Hindlimb muscle (tissue), 1 donor: Measurements from ENCODE around the gene GMNN. TPM values are rescaled to one million over a fixed set of nuclear protein-coding genes. Genes with fewer than 3 reads are reported as not detected.
"Not testable (repeated sequence)": the region's sequence is repeated elsewhere in the genome, so short reads cannot be mapped to it uniquely, and the experiment has no call there.

Source experiments
- DNase-seq: peaks from one replicate; pipeline ENCODE4 v3.0.0-alpha.2; 2013
- polyA plus RNA-seq: library from polyadenylated mRNA; unstranded; fragments of 120-200 nt; gene quantifications from one replicate; pipeline ENCODE4 v1.2.1, GENCODE V29; 2013; ENCODE audit not compliant: insufficient read length

Gene GMNN
- polyA plus RNA-seq, 1 donor = 12.7 TPM

DNA sequence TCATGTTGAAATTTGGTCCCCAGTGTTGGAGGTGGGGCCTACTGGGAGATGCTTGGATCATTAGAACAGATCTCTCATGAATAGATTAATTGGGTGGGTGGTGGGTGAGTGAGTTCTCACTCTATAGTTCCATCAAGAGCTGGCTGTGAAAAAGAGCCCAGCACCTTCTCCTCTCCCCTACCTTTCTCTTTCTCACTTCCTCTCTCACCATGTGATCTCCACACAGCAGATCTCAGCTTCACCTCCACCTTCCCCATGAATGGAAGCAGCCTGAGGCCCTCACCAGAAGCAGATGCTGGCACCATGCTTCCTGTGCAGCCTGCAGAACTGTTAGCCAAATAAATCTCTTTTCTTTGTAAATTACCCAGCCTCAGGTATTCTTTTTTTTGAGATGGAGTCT is 12.9 kb upstream of the GMNN start:
- DNase-seq = no peak

GRCh38 chr6:24763578-24763977 is 11.2 kb upstream of the GMNN start:
- no peak for DNase-seq

DNA sequence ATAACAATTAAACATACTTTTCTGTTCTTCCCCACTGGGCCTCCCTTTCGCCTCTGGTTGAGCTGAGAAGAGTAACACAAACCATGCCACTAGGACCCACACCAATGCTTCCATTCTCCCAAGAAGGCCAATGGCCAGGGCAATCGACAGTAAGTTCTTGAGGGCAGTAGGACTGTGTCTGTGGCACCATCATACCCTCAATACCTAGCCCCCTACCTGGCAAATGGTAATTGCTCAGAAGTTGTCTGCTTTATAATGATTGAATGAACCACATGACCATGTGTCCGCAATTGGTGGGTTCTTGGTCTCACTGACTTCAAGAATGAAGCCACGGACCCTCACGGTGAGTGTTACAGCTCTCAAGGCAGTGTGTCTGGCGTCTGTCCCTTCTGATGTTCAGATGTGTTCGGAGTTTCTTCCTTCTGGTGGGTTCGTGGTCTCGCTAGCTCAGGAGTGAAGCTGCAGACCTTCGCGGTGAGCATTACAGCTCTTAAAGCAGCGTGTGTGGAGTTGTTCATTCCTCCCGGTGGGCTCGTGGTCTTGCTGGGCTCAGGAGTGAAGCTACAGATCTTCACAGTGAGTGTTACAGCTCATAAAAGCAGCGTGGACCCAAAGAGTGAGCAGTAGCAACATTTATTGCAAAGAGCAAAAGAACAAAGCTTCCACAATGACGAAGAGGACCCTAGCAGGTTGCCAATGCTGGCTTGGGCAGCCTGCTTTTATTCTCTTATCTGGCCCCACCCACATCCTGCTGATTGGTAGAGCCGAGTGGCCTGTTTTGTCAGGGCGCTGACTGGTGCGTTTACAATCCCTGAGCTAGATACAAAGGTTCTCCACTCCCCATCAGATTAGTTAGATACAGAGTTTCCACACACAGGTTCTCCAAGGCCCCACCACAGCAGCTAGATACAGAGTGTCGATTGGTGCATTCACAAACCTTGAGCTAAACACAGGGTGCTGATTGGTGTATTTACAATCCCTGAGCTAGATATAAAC is 9.6 kb upstream of the GMNN start:
- not testable (repeated sequence) for DNase-seq

GRCh38 chr6:24765968-24766367 is 8.8 kb upstream of the GMNN start:
- DNase-seq = not testable (repeated sequence)

- DNase-seq = no peak
Observed at GRCh38 chr6:24766680-24767462, 7.9 kb upstream of the GMNN start.

- DNase-seq = no peak
Observed at GRCh38 chr6:24768361-24768760, 6.4 kb upstream of the GMNN start.

GRCh38 chr6:24775520-24776058 is 852 bp downstream of the GMNN start:
- peak; percentile 6 for DNase-seq

DNA sequence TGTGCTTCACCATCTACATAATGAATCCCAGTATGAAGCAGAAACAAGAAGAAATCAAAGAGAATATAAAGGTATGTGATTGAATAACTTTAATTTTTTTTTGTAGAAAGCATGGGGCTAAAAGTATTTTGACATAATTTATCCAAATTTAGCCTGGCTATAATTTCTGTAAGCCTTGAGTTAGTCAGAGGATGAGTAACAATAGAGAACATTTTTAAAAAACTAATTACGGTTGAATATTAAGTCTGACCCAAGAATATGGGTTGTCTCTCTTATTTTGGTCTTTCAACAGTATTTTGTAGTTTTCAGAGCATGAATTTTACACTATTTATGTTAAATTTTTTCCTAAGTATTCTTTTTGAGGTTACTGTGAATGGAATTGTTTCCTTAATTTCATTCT is 2.5 kb downstream of the GMNN start:
- no peak for DNase-seq

GRCh38 chr6:24778121-24778520 is 3.4 kb downstream of the GMNN start:
- no peak for DNase-seq

- no peak for DNase-seq
Observed at GRCh38 chr6:24778878-24779277, 4.1 kb downstream of the GMNN start.

DNA sequence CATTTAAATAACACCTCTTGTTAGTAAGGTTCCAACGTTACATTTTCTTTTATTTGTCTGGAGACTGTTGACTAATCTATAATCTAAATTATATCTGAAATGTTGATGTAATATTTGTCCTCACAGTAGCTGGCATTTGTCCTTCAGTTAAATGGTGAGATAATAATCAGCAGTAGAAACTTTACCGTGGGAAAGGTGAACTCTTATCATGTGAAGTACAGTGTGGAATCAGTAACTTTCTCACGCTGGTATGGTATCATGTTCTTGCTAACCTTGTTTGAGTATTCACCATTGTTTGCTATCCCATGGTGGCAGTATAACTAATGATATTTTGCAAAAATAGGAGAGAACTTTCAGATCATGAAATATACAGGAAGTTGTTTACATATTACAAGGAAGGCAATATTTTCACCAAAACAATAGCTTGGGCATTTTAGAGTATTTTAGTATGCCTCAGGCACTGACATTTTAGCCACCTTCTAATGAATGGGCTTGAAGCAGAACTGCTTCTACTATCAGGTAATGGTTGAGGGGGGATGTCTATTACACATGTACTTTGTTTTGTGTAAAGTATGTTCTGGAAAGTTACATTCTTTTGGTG is 4.8 kb downstream of the GMNN start:
- DNase-seq = no peak

- no peak for DNase-seq
Observed at GRCh38 chr6:24780206-24780605, 5.5 kb downstream of the GMNN start.

DNA sequence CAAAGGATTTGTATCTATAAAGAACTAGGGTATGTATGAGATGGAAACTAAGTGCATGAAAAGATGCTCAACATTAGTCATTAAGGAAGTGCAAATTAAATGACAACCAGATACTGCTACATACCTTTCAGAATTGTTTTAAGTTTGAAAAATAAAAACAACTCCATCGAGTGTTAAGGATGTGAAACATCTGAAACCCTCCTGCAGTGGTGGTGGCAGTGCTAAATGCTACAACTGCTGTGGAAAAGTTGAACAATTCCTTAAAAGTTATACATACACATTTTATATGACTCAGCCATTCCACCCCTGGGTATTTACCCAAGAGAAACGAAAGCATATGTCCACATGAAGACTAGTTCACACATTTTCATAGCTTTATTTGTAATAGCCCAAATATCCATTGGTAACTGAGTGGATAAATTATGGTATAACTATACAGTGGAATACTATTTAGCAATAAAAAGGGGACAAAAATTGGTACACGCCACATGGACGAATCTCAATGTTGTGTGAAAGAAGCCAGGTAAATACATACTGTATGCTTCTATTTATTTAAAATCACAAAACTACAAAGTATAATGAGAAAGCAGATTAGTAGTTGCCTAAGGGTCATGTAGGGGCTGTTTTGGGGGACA is 13.4 kb downstream of the GMNN start:
- DNase-seq = no peak

- no peak for DNase-seq
Observed at GRCh38 chr6:24795106-24795505, 20.4 kb downstream of the GMNN start.

- DNase-seq = no peak
Observed at GRCh38 chr6:24796616-24797290, 22.0 kb downstream of the GMNN start.

DNA sequence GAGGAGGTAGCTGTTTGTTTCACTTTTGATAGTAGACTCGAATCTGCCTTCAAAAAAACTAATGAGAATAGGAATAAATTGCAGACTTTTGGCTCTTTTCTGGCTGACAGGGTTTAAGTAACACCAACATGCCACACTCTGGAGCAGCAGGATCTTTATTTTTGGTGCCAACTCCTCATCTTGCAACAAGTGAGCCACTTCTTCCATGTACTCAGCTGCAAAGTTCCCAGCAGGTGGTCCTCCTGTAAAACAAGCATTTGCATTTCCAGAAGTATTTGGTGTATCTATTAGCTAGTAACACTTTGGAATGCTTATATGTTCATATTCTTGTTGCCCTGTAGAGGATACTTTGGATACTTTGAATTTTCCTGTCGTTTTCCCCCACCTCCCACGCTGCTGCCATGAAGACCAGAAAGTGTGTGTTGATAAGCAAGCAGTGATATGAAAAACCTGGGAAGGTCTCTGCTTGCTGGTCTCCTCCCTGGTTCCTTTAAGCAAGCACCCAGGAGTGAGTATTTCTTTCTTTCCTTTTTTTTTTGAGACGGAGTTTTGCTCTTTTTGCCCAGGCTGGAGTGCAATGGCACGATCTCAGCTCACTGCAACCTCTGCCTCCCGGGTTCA is 23.0 kb downstream of the GMNN start:
- no peak for DNase-seq

DNA sequence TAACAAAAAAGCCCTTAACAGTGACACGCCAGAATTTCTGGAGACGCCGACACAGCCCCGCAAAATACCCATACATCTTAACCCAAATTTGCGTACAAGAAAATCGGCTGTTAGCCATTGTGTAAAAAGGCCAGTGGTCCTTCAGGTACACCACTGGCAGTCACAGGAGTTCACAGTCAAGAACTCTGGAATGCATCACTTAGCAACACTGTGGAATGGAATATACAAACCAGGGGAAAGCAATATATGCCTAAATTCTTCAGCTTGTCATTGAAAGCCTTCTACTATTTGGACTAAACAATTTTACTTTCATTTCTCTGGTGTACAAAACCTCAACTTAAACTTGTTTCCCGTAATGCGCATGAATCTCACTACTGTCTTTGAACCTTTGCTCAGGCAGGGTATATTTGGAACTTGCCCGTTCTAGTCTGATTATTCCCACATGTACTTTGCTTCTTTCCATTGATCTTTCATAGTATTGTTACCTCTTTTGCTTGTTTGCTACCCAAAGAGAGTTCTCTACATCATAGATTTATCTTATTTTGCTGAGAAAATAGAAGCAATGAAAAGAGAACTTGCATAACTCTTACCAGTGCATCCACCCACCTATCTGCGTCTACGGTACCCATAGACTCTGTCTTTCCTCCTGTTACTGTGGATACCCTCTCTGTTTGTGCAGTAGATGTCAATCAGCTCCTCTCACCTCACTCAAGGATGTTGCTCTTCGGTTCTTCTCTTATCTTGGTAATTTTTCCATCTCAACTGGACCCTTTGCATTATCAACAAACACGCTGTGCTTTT is 24.2 kb downstream of the GMNN start, which contains the start of gene ARMH2:
ARMH2 (minus strand) TSS at position 178 of the 801 bp plus-strand sequence; CDS start at position 118, 60 bp downstream.
- no peak for DNase-seq

DNA sequence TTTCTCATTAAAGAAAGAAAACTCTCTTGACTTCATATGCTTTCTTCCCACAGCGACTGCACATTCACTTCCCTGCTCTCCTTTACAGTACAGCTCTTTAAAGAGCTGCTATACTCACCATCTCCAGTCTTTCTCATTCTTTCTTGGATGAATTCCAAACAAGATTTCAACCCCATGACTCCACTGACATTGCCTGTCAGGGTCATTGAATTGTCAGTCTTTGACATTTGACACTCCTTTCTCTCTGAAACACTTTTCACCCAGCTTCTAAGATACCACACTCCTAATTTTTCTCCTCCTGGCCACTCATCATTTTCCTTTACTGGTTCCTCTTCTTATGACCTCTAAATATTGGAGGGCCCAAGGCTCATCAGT is 24.8 kb downstream of the GMNN start:
- DNase-seq = no peak

GRCh38 chr6:24802271-24803059 is 27.7 kb downstream of the GMNN start:
- no peak for DNase-seq
